Measurements from ENCODE around the gene MAGEB16.

Gene MAGEB16

DNA sequence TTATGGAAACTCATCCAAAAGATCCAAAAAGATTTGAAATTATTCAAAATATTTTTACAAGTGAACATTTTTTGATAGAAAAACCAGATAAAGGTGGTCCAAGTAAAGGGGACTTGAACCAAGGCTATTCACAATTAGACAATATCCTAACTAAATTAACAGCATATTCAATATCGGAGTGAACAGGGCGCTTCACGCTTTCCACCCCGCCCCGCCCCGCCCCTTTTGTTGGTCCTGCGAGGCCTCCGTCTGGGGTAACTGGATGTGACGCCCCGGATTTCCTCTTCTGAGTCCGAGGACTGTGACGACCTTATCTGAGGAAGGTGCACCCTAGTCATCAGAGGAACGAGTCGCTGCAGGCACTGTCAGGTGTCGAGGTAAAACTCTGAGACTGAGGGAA is at the start of gene MAGEB16:
Gene MAGEB16, plus strand, starts transcription at position 301 of the 400 bp plus-strand sequence. CDS start 3,855 bp downstream, outside the sequence.
- no peak for FAIRE-seq
- no peak for DNase-seq (ENCODE audit: insufficient read length, low spot score)

GRCh38 chrX:35773958-35774564 is 24.1 kb upstream of the MAGEB16 start:
- DNase-seq (ENCODE audit: insufficient read length, low spot score), result no peak
- FAIRE-seq, result no peak

DNA sequence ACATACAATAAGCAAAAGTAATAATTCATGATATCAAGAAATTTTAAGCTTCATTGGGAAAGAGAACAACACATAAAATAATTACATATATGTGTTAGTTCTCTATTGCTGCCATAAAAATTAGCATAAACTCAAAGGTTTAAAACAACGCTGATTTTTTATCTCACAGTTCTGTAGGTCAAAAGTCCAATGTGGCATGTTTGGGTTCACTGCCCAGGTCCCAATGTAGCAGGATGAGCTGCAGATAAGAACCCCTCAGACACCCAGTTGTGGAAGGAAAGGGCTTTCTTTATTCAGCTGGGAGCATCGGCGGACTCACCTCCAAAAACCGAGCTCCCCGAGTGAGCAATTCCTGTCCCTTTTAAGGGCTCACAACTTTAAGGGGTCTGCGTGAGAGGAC is 13.1 kb upstream of the MAGEB16 start:
- DNase-seq (ENCODE audit: insufficient read length, low spot score) (no peak), FAIRE-seq (no peak)

DNA sequence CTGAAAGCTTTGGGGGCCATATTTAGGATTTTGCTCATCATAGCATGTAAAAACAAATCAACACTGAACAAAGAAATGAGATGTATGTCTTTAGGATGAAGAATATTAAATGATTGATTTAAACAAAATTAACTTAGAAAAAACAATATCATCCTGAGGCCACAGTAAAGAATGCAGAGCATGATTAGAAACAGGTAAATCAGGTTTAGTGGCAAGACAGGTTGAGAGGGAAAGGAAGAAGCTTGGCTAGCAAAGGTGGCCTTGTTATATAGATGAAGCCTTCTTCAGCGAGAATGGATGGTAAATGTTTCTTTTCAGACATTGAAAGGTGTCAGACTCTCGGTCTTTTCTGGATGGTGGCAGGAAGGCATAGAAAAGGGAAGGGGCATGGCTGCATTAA is 11.9 kb upstream of the MAGEB16 start:
- DNase-seq (ENCODE audit: insufficient read length, low spot score) (no peak), FAIRE-seq (no peak)

- FAIRE-seq (no peak), DNase-seq (ENCODE audit: insufficient read length, low spot score) (no peak)
Measured at GRCh38 chrX:35787867-35788266, 10.3 kb upstream of the MAGEB16 start.

GRCh38 chrX:35800474-35800873 is 2.3 kb downstream of the MAGEB16 start:
- FAIRE-seq, result no peak
- no peak for DNase-seq (ENCODE audit: insufficient read length, low spot score)

DNA sequence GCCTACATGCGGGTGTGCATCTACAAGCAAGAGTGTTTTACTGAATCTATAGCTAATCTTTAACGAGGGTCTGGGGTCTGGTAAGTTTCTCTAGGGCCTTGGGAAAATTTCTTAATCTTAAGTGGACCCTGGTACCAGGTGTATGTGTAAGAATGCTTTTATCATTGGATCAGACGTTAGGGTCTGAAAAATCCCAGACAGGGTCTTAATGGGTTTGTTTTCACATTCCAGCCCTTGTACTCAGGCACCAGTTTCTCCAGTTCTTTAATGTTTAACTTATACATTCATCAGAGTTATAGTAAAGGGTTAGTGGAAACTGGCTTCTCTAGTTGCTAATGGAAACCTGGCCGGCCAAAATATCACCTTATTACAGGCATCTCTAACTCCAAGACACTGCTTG is 11.6 kb downstream of the MAGEB16 start:
- DNase-seq (ENCODE audit: insufficient read length, low spot score) (no peak), FAIRE-seq (no peak)

DNA sequence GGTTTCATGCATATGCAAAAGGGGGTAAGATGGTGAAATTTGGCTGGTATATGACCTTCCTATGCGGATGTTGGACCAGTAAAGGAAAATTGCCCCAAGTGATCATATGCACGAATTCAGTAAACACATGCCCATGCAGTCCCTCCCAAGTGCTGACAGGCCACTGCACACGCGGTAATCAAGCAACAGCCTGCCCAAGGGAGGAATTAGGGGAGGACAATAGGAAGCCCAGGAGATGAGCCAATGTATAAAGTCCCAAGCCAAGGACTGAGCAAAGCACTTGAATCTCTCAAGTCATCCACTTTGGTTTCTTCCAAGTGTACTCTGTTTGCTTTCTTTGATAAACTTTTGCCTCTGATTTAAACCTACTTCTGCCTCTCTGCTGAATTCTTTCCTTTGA is 21.1 kb downstream of the MAGEB16 start:
- FAIRE-seq (no peak), DNase-seq (ENCODE audit: insufficient read length, low spot score) (no peak)

- FAIRE-seq, result no peak
Measured at GRCh38 chrX:35826503-35826902, 28.4 kb downstream of the MAGEB16 start.

DNA sequence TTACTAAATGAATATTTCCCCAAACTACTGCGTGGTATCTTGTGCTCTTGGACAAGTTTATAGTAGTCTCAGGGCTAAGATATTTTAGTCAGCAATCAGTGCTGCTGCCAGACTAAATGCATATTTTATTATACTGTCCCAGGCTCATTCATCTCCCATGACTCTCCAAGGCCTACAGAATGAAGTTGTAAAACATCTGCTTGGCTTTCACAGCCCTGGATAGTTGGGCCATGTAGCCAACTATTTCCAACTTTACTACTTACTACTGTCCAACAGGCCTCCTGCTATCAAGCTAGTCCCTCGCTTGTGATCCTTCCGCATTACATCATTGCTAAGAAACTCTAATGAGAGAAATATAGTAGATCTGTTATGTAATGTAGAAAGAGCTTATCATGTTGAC is 31.4 kb downstream of the MAGEB16 start:
- no peak for DNase-seq (ENCODE audit: insufficient read length, low spot score)
- FAIRE-seq, result no peak

More at GRCh38 chrX:35826503-35826902, 28.4 kb downstream of the MAGEB16 start:
- DNase-seq (ENCODE audit: insufficient read length, low spot score), result no peak

- DNase-seq (ENCODE audit: insufficient read length, low spot score) (no peak), FAIRE-seq (no peak)
Measured at GRCh38 chrX:35841872-35842271, 43.7 kb downstream of the MAGEB16 start.

DNA sequence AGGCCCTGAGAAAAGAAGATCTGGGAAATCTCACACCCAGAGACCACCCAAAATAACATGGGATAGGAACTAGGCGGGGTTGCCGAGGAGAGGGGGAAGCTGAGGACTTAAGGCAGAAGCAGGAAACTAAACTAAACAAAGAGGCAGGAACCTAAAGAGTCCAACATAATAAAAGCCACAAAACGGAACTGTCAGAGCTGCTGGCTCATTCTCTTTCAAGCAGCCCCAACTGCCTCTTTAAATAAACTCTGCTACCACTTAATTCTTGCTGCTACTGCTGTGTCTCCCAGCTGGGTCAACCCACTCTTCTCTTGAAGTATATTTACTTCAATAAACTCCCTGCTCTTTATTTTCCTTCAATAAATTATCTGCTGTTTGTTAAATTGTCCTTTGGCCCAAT is 44.5 kb downstream of the MAGEB16 start:
- FAIRE-seq, result no peak
- DNase-seq (ENCODE audit: insufficient read length, low spot score), result no peak

DNA sequence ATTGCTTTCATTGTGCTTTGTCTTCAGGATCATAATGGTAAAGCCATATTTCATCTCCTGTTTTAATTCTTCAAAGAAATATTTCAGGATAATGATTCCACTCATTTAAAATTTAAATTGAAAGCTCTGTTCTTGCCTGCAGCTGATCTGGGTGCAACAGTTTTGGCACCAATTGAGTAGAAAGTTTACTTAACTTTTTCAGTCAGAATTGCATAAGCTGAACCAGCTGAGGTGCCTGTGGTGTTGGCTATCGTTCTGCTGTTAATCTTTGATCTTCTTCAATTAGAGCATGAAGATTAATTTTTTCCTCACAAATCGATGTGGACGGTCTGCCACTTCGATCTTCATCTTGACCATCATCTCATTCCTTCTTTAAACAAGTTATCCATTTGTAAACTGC is 49.6 kb downstream of the MAGEB16 start:
- FAIRE-seq (no peak), DNase-seq (ENCODE audit: insufficient read length, low spot score) (no peak)
